ENCODE measurements around the gene AHSG. TPM values are rescaled to one million over a fixed set of nuclear protein-coding genes. Genes with fewer than 3 reads are reported as not detected.

Gene AHSG
- total and polyA plus RNA-seq, 8 donors = 0.12 to 1.8 (median 0.24) TPM; not detected in 4

DNA sequence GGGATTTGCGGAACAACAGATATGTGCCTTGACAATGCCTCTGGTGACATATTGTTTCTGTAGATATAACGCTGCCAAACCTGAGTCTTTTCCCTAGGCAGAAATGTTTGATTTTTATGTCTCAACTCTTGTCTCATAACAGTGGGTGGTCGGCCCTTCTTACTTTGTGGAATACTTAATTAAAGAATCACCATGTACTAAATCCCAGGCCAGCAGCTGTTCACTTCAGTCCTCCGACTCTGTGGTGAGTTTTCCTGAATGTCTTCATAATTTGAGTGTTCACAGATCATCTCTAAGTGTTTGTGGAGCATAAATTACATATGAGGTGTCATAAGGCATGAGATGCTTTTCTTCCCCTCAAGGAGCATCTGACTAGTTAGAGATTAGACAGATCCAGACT lies 33.2 kb downstream of the AHSG start:
- 79 to 81% methylated on average over 4 of the region's 4 CpGs for WGBS, 2 donors
- intact Hi-C loops (cut with DNase I) = no loop called here
- FAIRE-seq = no peak

DNA sequence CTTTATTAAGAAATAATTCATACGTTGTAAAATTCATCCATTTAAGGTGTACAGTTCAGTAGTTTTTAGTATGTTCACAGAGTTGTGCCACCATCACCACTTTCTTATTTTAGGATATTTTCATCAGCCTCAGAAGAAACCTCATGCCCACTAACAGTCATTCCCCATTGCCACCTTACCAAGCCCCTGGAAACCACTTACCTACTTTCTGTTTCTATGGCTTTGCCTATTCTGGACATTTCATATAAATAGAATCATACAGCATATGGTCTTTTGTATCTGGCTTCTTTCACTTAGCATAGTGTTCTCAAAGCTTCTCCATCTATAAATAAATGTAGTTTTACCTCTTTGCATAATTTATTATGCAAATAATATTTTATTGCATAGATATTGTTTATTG lies 34.0 kb downstream of the AHSG start:
- Histone ChIP-seq H3K4me3 (no peak overlapping the region), H3K4me1 (no peaks in the 10 kb centered on the region), H3K27ac (no peak overlapping the region), H3K36me3 (no peaks in the 10 kb centered on the region), H3K9me3 (no peaks in the 10 kb centered on the region), H3K27me3 (no peaks in the 10 kb centered on the region)
- DNase-seq (no peak), ATAC-seq (no peak), FAIRE-seq (no peak)
- intact Hi-C loops (cut with DNase I) = no loop called here
- WGBS, 2 donors = 65 to 87% methylated on average over 1 of the region's 1 CpG
- TF ChIP-seq, protein P1, sequence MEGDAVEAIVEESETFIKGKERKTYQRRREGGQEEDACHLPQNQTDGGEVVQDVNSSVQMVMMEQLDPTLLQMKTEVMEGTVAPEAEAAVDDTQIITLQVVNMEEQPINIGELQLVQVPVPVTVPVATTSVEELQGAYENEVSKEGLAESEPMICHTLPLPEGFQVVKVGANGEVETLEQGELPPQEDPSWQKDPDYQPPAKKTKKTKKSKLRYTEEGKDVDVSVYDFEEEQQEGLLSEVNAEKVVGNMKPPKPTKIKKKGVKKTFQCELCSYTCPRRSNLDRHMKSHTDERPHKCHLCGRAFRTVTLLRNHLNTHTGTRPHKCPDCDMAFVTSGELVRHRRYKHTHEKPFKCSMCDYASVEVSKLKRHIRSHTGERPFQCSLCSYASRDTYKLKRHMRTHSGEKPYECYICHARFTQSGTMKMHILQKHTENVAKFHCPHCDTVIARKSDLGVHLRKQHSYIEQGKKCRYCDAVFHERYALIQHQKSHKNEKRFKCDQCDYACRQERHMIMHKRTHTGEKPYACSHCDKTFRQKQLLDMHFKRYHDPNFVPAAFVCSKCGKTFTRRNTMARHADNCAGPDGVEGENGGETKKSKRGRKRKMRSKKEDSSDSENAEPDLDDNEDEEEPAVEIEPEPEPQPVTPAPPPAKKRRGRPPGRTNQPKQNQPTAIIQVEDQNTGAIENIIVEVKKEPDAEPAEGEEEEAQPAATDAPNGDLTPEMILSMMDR (IDR thresholded peaks at IDR 0.05) = no peak

More for the DNA sequence above, 33.2 kb downstream of the AHSG start:
- H3K27me3 ChIP-seq = no peaks in the 10 kb centered on the region
- H3K4me1 ChIP-seq = no peaks in the 10 kb centered on the region
- DNase-seq (no peak), ATAC-seq (no peak)
- no peaks in the 10 kb centered on the region for H3K36me3 ChIP-seq
- TF ChIP-seq, protein P1 (IDR thresholded peaks at IDR 0.05) = no peak
- H3K4me3 ChIP-seq = no peak overlapping the region
- no peaks in the 10 kb centered on the region for H3K9me3 ChIP-seq
- H3K27ac ChIP-seq = no peak overlapping the region

DNA sequence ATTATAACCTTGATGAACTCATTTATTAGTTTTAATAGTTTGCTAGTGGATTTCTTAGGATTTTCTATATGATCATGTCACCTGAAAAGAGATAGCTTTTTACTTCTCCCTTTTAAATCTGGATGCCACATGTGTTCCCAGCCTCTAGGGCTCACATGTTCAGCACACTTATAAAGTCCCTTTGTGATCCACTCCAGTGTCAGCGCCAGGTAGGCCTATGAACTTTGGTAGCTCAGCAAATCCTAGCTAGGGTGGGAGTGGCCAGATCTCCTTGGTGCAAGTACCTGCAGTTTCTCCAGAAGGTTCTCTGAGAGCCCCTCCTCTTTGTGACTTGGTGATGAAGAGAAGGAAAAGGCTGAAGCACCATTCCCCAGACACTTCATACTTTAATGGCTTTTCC lies 36.0 kb downstream of the AHSG start:
- H3K4me3 ChIP-seq = no peak overlapping the region
- no peaks in the 10 kb centered on the region for H3K4me1 ChIP-seq
- intact Hi-C loops (cut with DNase I) = no loop called here
- DNase-seq = no peak
- no peak for ATAC-seq
- TF ChIP-seq, protein P1 (IDR thresholded peaks at IDR 0.05) = no peak
- H3K27ac ChIP-seq = no peak overlapping the region
- no peaks in the 10 kb centered on the region for H3K27me3 ChIP-seq
- no peaks in the 10 kb centered on the region for H3K9me3 ChIP-seq
- no peak for FAIRE-seq
- no peaks in the 10 kb centered on the region for H3K36me3 ChIP-seq
- WGBS, 2 donors = 90 to 95% methylated on average over 1 of the region's 1 CpG

DNA sequence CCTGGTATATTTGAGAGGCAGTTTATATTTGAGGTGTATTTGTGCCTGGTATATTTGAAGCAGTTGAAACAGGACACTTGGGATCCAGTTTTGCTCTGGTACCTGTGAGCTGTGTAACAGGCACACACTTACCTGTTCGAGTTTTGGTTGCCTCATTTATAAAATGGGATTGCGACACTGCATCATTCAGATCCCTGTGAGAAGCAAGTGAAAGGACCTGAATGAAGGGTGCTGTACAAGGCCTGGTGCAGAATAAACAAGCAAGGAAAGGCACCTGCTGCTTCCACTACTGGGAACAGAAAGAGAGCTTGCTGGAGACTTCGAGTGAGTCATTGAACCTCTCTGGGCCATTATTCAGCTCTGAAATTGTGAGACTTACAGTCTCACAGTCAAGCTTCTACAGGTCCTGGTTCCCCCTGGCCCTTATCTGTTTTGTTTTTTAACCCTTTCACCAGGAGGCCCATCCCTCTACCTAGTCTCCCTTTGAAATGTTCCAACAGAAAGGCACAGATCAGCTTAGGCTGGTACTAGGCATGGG lies 38.9 kb downstream of the AHSG start:
- FAIRE-seq = no peak
- TF ChIP-seq, protein P1 (IDR thresholded peaks at IDR 0.05) = no peak
- intact Hi-C loops (cut with DNase I) = no loop called here
- Histone ChIP-seq H3K36me3 (no peaks in the 10 kb centered on the region), H3K9me3 (no peaks in the 10 kb centered on the region), H3K4me3 (no peak overlapping the region), H3K27ac (no peak overlapping the region), H3K27me3 (no peaks in the 10 kb centered on the region), H3K4me1 (no peaks in the 10 kb centered on the region)
- no peak for ATAC-seq
- 57 to 64% methylated on average over 3 of the region's 3 CpGs for WGBS, 2 donors
- DNase-seq = no peak

DNA sequence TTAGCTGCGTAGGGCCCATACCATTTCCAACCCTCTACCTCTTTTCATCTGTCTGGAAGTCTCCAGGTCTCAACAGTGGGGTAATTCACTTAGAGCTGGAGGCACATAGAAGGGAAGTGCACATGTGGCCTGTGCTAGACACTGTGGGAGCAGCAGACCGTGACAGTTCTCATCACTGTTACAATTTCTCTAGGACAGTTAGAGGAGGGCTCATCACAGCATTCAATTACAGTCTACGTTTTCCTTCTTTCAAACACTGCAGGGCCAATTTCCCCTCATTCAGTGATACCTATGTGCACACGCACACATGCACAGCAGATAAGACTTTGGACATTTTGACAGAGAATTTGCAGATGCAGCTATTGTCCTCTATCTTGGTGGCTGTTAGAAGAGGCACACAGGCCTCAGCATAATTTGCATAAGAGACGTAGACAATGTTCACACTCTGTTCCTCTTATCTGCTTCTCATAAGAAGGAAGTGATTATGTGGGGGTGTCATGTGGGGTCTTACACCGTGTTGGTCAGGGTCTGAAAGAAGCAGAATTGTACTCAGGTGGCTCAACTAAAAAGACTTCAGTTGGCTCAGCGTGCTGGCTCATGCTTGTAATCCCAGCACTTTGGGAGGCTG lies 40.3 kb downstream of the AHSG start:
- no peak for DNase-seq
- no peak for ATAC-seq
- Histone ChIP-seq H3K36me3 (no peaks in the 10 kb centered on the region), H3K27ac (no peak overlapping the region), H3K4me1 (no peaks in the 10 kb centered on the region), H3K4me3 (no peak overlapping the region), H3K27me3 (no peaks in the 10 kb centered on the region), H3K9me3 (no peaks in the 10 kb centered on the region)
- intact Hi-C loops (cut with DNase I) = no loop called here
- FAIRE-seq = no peak
- TF ChIP-seq, protein P1 (IDR thresholded peaks at IDR 0.05) = no peak
- 74 to 75% methylated on average over 7 of the region's 7 CpGs for WGBS, 2 donors
